ENCODE data around the gene SRGAP3. TPM values are rescaled to one million over a fixed set of nuclear protein-coding genes. Genes with fewer than 3 reads are reported as not detected.

The SRGAP3 gene
- total and polyA plus RNA-seq, 2 experiments from 2014 or later = 6.0 to 15.7 TPM

- H3K27ac ChIP-seq = no peak overlapping the region
- H3K36me3 ChIP-seq = no peaks in the 10 kb centered on the region
- no peaks in the 10 kb centered on the region for H3K27me3 ChIP-seq
Measured at GRCh38 chr3:9266716-9267115, 17.3 kb upstream of the SRGAP3 start.

GRCh38 chr3:9260305-9260704 is 10.9 kb upstream of the SRGAP3 start:
- H3K4me1 ChIP-seq (ENCODE audit: low read depth) = no peaks in the 10 kb centered on the region
- no peak overlapping the region for H3K27ac ChIP-seq
- no peaks in the 10 kb centered on the region for H3K36me3 ChIP-seq
- TF ChIP-seq, protein P1, sequence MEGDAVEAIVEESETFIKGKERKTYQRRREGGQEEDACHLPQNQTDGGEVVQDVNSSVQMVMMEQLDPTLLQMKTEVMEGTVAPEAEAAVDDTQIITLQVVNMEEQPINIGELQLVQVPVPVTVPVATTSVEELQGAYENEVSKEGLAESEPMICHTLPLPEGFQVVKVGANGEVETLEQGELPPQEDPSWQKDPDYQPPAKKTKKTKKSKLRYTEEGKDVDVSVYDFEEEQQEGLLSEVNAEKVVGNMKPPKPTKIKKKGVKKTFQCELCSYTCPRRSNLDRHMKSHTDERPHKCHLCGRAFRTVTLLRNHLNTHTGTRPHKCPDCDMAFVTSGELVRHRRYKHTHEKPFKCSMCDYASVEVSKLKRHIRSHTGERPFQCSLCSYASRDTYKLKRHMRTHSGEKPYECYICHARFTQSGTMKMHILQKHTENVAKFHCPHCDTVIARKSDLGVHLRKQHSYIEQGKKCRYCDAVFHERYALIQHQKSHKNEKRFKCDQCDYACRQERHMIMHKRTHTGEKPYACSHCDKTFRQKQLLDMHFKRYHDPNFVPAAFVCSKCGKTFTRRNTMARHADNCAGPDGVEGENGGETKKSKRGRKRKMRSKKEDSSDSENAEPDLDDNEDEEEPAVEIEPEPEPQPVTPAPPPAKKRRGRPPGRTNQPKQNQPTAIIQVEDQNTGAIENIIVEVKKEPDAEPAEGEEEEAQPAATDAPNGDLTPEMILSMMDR (IDR thresholded peaks at IDR 0.05; ENCODE audit: low read depth, low read length) = no peak
- DNase-seq (ENCODE audit: low read depth in 1 of 2, low spot score in 1 of 2) = no peak
- no peak overlapping the region for H3K4me3 ChIP-seq
- H3K9me3 ChIP-seq (ENCODE audit: low read depth) = no peaks in the 10 kb centered on the region
- no peaks in the 10 kb centered on the region for H3K27me3 ChIP-seq

More at GRCh38 chr3:9266716-9267115, 17.3 kb upstream of the SRGAP3 start:
- Histone ChIP-seq H3K4me1 (ENCODE audit: low read depth) (no peaks in the 10 kb centered on the region), H3K4me3 (no peak overlapping the region), H3K9me3 (ENCODE audit: low read depth) (no peaks in the 10 kb centered on the region)
- DNase-seq (ENCODE audit: low read depth in 1 of 2, low spot score in 1 of 2) = no peak
- TF ChIP-seq, protein P1 (IDR thresholded peaks at IDR 0.05; ENCODE audit: low read depth, low read length) = no peak

GRCh38 chr3:9257092-9257491 is 7.6 kb upstream of the SRGAP3 start:
- Histone ChIP-seq H3K27me3 (no peaks in the 10 kb centered on the region), H3K4me1 (ENCODE audit: low read depth) (no peaks in the 10 kb centered on the region), H3K4me3 (no peak overlapping the region), H3K27ac (no peak overlapping the region), H3K36me3 (no peaks in the 10 kb centered on the region), H3K9me3 (ENCODE audit: low read depth) (no peaks in the 10 kb centered on the region)
- TF ChIP-seq, protein P1 (IDR thresholded peaks at IDR 0.05; ENCODE audit: low read depth, low read length) = no peak
- no peak for DNase-seq (ENCODE audit: low read depth in 1 of 2, low spot score in 1 of 2)

DNA sequence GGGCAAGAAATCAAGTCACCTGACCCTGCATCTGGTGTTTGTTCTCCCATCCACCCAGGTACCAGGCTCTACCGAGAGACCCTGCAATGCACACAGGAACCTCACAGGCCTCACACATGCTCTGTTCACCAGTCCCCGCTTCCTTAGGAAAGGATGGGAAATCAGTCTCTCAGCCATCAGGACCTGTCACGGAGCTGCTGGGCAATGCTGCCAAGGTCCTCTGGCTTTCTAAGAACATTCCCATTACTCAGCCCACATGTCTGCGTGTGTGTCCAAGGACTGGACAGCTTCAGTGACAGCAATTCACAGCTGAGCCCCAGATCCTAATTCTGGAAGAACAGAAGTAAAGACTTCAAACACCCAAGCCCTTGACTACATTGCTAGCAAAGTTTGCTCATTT is 6.5 kb upstream of the SRGAP3 start:
- H3K4me1 ChIP-seq (ENCODE audit: low read depth) = no peaks in the 10 kb centered on the region
- no peaks in the 10 kb centered on the region for H3K9me3 ChIP-seq (ENCODE audit: low read depth)
- no peak for DNase-seq (ENCODE audit: low read depth in 1 of 2, low spot score in 1 of 2)

GRCh38 chr3:9254764-9255163 is 5.3 kb upstream of the SRGAP3 start:
- TF ChIP-seq, protein P1 (IDR thresholded peaks at IDR 0.05; ENCODE audit: low read depth, low read length) = no peak
- H3K36me3 ChIP-seq = no peaks in the 10 kb centered on the region
- no peak for DNase-seq (ENCODE audit: low read depth in 1 of 2, low spot score in 1 of 2)
- H3K27ac ChIP-seq = no peak overlapping the region
- no peak overlapping the region for H3K4me3 ChIP-seq
- H3K27me3 ChIP-seq = no peaks in the 10 kb centered on the region
- H3K4me1 ChIP-seq (ENCODE audit: low read depth) = peaks cover 3% of the 10 kb centered on the region
- H3K9me3 ChIP-seq (ENCODE audit: low read depth) = no peaks in the 10 kb centered on the region

More for the DNA sequence above, 6.5 kb upstream of the SRGAP3 start:
- Histone ChIP-seq H3K4me3 (no peak overlapping the region), H3K36me3 (no peaks in the 10 kb centered on the region), H3K27ac (no peak overlapping the region), H3K27me3 (no peaks in the 10 kb centered on the region)
- TF ChIP-seq, protein P1 (IDR thresholded peaks at IDR 0.05; ENCODE audit: low read depth, low read length) = no peak

GRCh38 chr3:9253327-9253726 is 3.9 kb upstream of the SRGAP3 start:
- no peaks in the 10 kb centered on the region for H3K36me3 ChIP-seq
- no peak overlapping the region for H3K4me3 ChIP-seq
- DNase-seq (ENCODE audit: low read depth in 1 of 2, low spot score in 1 of 2) = no peak
- H3K9me3 ChIP-seq (ENCODE audit: low read depth) = no peaks in the 10 kb centered on the region
- peaks cover 4% of the 10 kb centered on the region for H3K27me3 ChIP-seq
- TF ChIP-seq, protein P1 (IDR thresholded peaks at IDR 0.05; ENCODE audit: low read depth, low read length) = no peak
- H3K4me1 ChIP-seq (ENCODE audit: low read depth) = peaks cover 4% of the 10 kb centered on the region
- no peak overlapping the region for H3K27ac ChIP-seq
